NCI-H146 (cell line): ENCODE measurements around the gene ARL3.
"Not testable (repeated sequence)": the region's sequence is repeated elsewhere in the genome, so short reads cannot be mapped to it uniquely, and the experiment has no call there.

Experiments used
- DNase-seq: peaks from one replicate; lab custom pipeline; 2025; lab: John Stamatoyannopoulos, UW

Gene ARL3

DNA sequence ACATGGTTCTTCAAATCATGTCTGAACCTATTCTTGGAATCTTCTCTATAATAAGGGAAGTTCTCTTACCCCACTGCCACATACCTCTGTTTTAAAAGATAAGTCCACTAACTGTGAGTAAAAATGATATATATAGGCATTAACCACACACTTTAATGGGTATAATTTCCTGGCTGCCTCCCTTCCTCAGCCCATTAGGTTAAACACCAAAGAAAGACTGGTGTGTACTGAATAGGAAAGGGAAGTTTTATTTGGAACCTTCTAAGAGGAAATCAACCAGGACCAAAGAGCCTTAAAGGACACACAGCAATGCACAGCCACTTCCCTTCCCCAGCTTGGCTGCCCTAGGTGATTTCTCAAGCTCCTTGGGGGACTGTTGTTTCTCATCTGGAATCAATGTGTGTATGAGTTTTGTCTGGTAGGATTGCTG lies 24.5 kb upstream of the ARL3 start:
- DNase-seq = no peak

DNA sequence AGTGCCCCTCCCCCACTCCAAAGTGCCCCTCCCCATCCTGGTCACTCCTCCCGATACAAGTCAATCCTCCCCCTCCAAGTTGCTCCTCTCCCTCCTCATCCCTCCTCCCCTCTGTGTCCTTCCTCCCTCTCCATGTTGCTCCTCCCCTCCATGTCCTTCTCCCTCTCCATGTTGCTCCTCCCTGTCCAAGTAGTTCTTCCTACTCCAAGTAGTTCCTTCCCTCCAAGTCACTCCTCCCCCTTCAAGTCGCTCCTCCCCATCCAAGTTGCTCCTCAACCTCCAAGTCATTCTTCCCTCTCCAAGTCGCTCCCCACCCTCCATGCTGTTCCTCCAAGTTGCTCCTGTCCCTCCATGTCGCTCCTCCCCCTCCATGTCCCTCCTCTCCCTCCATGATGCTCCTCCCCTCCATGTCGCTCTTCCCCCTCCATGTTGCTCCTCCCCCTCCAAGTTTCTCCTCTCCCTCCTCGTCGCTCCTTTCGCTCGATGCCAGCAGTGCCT lies 20.9 kb upstream of the ARL3 start:
- no peak for DNase-seq

DNA sequence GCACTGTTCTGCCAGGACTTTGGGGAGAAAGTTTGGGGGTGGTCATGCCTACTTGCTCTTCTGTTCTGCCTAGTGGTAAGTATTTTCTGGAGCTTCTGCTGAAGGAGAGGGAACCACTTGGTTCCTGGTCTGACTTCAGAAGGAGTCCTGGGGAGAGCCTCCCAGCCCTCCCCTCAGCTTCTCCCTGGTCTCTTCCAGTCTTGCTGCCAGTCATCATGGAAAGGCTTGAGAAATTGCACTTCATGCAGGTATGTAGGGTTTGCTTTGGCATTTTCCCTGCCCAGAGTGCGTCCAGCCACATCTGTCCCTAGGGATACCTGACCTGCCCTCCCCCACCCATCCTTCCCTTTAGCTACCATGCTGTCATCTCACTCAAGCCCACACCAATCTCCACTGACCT lies 18.5 kb upstream of the ARL3 start:
- DNase-seq = no peak

DNA sequence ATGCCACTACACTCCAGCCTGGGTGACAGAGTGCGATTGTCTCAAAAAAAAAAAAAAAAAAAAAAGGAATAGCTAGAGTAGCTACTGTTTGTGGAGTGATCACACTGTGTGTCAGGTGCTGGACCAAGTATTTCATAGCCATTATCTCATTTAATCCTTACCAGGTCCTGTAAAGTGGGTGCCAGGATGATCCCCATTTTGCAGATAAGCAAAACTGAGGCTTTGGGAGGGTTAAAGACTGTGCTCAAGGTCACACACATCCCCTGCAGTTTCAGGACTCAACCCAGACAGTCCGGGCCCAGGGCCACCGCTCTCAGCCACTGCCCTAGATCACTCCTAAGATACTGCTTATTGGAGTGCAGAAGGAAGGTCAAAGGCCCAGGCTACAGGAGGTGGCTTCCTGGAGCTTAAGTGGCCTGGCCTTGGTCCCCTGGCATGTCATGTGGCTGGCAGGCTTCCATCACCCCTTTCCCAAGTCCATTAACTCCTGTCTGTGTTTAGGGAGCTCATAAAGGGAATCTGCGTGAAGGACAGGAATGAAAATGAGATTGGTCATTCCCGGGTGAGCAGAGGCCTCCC lies 17.1 kb upstream of the ARL3 start:
- DNase-seq = no peak

DNA sequence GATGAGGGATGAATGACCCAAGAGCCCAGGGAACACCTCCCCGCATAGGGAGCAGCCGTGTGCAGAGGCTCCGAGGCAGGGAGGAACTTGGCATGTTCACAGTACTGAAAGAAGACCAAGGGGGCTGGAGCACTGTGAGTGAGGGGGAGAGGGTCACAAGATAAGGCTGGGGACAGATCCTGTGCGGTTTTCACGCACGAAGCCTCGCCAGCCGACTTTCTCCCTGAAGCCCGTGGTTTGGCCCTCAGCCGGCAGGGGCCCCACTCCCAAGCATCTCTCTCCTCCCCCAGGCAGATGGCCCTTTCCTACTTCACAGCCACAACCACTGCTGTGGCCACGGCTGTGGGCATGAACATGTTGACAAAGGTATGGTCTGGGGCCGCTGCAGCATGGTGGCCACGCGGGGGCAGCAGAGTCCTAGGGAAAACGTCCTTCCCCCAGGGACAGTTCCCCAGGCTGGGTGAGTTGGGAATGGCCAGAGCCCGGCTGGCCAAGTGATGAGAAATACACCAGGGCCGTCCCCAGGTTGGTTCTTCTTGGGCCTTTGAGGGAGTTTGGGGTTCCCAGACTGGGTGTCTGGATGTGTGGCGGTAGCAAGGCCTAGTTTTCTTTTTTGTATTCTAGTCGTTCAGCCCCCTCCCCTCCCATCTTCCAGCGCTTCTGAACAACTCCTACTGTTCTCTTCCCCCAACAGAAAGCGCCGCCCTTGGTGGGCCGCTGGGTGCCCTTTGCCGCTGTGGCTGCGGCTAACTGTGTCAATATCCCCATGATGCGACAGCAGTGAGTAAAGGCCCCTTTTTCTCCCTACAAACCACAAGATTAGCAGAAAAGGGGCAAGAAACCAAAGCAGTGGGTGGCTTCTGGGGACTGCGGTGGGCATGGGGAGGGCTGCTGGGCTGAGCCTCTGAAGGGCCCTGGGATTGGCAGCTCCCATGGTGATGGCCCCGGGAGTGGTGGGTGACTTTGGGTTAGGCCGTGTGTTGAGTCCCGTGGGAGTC lies 15.1 kb upstream of the ARL3 start:
- peak; percentile 62 for DNase-seq

DNA sequence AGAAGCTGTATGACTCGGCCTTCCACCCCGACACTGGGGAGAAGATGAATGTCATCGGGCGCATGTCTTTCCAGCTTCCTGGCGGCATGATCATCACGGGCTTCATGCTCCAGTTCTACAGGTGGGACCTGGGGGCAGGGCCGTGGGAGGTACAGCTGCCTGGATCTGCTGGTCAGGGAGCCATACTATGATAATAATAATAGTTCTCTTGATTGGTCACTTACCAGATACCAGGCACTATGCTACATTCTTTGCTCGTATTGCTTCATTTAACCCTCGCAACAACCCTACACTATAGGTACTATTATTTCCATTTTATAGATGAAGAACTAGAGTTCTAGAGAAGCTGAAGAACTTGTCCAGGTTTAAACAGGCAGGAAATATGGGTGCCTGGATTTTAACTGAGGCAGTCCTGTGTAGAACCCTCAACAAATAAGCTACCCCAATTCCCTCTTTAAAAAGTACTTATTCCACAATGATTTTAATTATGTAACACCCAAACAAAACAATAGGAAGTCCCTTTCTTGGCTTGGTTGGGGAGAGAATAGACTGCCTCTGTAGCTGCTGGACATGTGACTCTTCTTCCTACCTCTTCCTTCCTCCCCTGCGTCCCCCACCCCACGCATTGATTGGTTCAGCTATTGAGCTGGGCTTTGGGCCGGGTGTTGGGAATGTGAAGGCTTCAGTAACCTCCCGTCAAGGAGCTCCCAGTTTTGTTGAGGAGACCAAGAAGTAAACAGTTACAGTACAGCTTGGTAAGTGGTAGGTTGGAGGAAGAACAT lies 13.0 kb upstream of the ARL3 start:
- DNase-seq = no peak

DNA sequence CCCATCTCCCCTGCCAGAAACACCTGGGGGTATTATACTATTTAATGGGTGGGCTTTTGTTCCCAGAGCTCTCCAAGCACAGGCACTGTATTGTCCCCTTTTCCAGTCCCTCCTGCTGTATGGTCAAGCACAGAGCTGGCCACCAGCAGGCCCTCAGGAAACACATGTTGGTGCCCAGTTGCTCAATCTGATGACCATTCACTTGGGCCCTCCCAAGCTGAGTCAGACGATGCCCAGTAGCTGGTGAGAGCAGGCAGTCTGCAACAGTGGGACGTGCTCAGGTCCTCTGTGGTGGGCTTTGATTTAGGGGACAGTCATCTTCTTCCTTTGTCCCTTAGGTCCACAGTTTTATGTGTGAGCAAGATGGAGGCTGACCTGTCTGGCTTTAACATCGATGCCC lies 12.1 kb upstream of the ARL3 start:
- DNase-seq = no peak

DNA sequence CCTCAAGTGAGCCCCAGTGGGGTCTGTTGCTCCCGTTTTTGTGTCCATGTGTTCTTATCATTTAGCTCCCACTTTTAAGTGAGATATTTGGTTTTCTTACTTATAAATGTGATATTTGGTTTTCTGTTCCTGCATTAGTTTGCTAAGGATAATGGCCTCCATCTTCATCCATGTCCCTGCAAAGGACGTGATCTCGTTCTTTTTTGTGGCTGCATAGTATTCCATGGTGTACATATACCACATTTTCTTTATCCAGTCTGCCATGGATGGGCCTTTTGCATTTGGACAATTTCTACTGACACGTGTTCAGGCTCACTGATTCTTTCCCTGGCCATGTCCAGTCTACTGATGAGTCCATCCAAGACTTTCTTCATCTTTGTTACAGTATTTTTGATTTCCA lies 9.8 kb upstream of the ARL3 start:
- DNase-seq = no peak

DNA sequence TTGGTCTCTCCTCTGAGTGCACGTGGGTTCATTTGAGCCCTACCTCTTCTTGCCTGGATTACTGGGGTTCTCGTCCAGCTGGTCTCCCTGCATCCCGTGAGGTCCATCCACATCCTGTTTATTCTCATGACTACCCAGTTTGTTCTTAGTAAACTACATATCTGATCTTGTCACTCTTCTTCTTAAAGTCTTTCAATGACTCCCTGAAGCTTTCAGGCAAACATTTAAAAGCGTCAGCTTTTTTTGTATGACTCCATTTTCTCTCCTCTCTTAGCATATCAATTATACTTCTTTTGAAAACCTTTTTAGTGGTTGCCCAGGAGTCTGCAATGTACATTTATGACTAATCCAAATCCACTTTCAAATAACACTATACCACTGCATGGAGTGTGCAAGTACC lies 7.8 kb upstream of the ARL3 start:
- no peak for DNase-seq

DNA sequence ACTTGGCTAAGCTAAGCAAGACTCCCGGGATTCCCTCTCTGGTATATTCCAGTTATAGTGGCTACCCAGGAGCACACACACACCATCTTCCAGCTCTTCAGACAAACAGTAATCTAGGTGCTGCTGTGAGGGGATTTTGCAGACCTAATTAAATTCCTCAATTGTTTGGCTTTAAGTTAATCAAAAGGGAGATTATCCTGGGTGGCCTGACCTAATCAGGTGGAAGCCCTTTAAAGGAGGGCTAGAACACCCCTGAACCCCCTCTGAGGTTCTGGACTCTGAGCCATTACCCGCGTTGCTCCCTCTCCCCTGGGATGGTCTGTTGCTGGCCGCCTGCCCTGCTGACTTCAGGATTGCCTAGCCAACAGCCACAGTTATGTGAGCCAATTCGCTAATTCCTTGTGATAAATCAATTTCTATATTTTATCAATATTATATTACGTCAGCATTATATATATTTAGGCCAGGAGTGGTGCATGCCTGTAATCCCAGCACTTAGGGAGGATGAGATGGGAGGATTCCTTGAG lies 6.6 kb upstream of the ARL3 start:
- DNase-seq = no peak

DNA sequence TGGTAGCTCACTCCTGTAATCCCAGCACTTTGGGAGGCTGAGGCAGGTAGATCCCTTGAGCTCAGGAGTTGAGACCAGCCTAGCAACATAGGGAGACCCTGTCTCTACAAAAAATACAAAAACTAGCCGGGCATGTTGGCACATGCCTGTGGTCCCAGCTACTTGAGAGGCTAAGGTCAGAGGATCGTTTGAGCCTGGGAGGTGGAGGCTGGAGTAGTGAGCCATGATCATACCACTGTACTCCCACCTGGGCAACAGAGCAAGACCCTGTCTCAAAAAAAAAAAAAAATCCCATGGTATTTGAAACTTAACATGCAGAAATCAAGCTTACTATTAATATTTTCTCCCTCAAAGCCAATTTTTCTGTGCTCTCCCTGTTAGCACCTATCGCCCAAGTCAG lies 6.1 kb upstream of the ARL3 start:
- no peak for DNase-seq

DNA sequence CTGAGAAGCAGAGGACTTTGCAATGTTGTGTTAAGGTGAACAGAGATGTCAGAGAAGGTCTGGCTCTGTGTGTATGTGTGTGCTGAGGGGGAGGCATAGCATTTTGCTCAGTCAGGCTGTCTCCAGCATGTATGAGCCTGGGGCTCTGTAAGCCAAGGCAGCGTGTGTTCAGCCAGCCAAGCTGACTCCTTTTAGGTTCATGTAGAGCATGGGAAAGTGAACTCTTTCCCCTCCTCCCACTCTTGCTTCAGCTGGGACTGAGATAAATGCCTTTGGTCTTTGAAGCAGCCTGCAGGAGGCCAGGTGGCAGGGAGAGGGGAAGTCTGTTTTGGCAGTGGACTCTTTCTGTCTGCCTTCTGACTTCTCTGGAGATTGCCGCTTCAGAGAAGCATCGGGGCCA lies 4.0 kb upstream of the ARL3 start:
- DNase-seq = no peak

DNA sequence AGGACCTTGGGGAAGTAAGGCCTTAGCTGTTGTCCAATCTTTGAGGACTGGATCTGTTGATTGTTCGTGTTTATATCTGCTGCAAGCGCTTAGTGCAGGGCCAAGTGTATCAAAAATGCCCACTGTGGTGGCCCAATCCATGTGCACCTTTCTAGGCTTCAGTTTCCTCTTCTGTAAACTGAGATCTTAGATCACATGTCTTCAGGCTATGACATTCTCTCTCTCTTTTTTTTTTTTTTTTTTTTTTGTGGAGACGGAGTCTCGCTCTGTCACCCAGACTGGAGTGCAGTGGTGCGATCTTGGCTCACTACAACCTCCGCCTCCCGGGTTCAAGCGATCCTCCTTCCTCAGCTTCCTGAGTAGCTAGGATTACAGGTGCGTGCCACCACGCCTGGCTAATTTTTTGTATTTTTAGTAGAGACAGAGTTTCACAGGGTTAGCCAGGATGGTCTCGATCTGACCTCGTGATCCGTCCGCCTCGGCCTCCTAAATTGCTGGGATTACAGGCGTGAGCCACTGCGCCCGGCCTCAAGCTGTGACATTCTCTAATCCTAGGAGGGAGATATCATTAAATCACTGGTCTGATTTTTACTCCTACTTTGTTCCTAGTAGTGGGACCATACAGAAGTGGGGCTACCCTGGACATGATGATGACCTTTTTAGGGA lies 2.8 kb upstream of the ARL3 start:
- DNase-seq = not testable (repeated sequence)

DNA sequence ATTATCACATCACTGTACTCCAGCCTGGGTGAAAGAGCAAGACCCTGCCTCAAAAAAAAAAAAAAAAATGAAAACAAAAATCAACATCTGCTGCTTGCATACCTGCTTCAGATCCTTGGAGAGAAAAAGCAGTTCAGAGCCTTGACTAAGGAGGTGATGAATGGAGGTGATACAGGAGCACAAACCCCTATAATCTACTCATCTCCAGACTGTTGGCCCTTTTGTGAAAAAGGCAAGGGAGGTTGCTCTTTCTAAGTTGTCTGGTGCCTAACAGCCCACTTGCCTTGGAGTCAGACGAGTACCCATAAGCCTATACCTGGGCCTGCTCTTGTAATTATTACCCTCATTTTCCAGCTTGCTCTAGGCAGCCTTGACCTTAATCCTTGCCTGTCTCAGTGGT lies 1.7 kb upstream of the ARL3 start:
- DNase-seq = no peak

DNA sequence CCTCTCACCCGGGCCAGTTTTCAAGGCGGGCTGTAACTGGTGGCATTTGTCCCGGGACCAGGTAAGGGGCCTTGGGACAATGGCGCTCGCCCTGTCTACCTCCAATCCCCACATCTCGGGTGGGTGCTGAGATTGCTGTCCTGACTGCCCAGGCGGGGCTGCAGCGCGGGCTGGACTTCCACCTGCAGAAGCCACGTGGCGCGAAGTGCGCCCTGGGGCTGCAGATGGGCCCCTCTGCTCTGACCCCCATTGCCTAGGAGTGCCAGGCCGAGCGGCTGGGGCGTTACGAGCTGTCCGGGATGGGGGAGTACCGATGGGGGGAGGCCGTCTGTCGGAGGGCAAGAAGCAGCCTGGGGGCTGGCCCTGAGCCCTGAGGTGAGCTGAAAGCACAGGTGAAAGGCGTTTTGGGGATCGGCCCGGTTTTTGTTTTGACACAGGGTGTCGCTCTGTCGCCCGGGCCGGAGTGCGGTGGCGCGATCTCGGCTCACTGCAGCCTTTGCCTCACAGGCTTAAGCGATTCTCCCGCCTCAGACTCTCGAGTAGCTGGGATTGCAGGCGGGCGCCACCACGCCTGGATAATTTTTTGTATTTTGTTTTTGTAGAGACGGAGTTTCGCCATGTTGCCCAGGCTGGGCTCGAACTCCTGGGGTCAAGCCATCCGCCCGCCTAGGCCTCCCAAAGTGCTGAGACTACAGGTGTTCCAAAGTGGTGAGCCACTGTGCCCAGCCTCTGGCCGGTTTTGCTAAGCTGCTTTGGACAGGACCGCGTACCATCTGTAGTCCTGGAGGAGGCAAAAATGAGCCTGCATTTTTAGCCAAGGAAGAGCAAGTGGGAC lies 641 bp upstream of the ARL3 start, which contains the start of gene SFXN2:
TSS of gene SFXN2 (plus strand) at position 16 of the 835 bp plus-strand sequence. CDS start 12,001 bp downstream, outside the sequence.
- DNase-seq = no peak

DNA sequence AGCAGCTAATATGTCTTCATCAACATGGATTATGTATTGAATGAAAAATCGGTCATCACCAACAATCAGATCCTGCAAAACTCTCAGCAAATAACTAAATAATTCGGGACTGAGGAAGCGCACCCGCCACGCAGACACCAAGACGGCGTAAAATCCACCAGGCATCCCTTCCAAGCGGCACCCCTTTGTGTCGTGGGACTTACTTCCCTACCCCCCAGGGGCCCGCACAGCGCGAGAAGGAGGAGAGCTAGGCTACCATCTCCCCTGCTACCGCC lies 721 bp downstream of the ARL3 start:
- no peak for DNase-seq

DNA sequence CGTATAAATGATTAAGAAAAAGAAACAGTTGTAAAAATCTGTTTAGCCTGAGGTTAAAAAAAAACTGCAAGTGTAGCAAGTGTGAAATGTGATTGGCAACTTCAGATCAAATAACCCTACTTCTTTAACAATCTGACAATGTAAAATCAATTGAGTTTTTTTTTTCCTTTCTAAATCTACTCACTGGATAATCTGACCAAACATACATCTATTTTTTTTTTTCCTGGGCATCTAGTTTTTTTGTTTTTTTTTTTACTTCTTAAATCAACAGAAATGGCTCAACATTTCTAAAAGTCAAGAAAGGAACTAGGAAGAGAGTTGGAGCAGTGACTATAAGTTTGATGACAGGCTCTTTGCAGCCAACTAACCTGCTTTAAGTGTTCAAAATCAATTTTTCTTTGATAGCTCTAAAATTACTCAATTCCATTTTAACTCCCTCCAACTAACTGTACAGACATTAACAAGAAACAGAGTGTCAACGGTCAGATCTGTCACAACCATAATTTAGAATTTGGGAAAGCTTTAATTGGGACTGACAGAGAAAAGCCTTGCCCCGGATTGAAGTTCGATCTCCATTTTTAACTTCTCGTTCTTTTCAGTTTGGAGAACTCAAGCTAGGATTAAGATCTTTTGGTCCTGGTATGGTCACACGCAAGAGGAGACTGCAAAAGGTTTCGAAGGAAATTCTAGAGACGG lies 1.2 kb downstream of the ARL3 start:
- no peak for DNase-seq

DNA sequence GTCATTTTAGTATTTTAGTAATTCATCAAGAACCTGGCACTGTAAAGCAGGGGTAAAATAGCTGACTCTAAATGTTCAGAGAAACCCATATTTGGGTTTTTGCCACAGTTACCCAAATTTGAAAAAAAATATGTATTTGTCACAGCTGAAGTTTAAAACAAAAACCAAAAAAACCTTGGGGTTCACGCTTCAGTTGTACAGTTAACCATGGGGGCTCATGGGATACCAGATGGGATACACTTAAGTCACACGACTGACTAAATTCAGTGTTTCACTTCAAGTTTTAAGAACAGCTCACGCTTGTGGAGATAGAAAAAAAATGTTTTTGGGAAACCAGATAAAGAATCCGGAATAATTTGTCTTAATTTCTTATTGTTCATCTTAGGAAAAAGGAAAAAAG lies 2.1 kb downstream of the ARL3 start:
- DNase-seq = no peak

DNA sequence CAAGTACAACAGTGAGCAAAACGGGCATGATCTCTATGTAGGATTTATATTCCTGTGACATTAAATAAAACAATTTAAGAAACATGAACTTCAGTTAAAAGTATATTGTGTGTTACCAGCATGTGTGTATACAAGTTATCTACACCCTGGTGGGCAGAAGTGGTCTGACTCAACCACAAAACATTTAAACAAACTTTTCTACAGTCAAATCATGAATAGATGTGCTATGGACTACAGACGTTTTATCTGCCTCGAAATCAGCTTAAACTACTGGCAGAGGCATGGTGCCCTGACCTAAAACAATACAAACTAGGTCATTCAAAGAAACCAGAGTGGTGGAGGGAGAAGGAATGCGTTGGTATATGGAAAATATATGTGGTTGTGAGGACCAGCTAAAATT lies 3.6 kb downstream of the ARL3 start:
- DNase-seq = no peak

DNA sequence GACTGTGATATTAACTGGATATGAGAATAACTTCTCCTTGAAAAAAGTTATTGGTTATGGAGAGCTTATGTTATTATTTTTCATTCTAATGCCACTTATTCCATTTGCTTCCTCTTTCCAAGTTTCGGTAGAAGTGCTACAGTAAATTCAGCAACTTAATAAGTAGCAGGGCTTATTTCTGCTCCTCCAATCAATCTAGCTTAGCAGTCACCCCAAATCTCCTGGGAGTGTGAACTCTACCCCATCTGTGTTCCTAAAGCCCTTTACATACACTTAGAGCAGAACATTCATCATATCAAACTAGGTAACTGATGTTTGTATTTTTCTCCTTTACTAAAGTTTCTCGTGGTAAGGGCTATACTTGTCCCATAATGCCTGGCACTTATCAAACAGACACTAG lies 8.7 kb downstream of the ARL3 start:
- DNase-seq = no peak
